Central memory CD8-positive, alpha-beta T cell (primary cell): ENCODE measurements around the gene CDC25A.

Experiments
- ATAC-seq: fragments of 150-1000 bp; cut with Tn5 transposase; replicated peaks from 2 replicates; pipeline ENCODE4 v1.10.0; 2022; ENCODE audit warnings: mild to moderate bottlenecking, moderate FRiP score, moderate number of reproducible peaks; ENCODE audit not compliant: poor library complexity, severe bottlenecking; ENCODE audit errors: extremely low read depth
- DNase-seq, 2 donors: peaks; one replicate each; pipeline ENCODE4 v3.0.0; 2021; ENCODE audit warnings: low spot score in 2 of 2
- H3K27ac Mint-ChIP-seq: one replicate; pipeline ENCODE4 v1.8.0; 2022; ENCODE audit warnings: low read depth, mild to moderate bottlenecking, moderate library complexity, mixed read lengths
- H3K27me3 Mint-ChIP-seq: one replicate; pipeline ENCODE4 v1.8.0; 2022; ENCODE audit warnings: mixed read lengths
- H3K36me3 Mint-ChIP-seq: one replicate; pipeline ENCODE4 v1.8.0; 2022; ENCODE audit warnings: mild to moderate bottlenecking, moderate library complexity, mixed read lengths; ENCODE audit not compliant: insufficient read depth
- H3K4me1 Mint-ChIP-seq: one replicate; pipeline ENCODE4 v1.8.0; 2022; ENCODE audit warnings: mixed read lengths
- H3K4me3 Mint-ChIP-seq: one replicate; pipeline ENCODE4 v1.8.0; 2022; ENCODE audit warnings: mild to moderate bottlenecking, moderate library complexity, mixed read lengths
- H3K9me3 Mint-ChIP-seq: one replicate; pipeline ENCODE4 v1.8.0; 2022; ENCODE audit warnings: mixed read lengths

Gene CDC25A

DNA sequence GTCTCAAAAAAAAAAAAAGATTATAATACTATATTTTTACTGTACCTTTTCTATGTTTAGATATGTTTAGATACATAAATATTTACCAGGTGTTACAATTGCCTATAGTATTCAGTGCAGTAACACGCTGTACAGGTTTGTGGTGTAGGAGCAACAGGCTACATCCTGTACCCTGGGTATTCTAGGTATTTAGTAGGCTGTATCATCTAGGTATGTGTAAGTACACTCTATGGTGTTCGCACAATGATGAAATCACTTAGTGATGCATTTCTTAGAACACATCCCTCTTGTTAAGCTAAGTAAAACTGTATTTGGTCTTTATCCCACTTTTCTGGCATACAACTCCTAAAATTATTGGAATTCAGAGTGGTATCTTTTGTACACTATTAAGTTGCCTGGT lies 77.8 kb downstream of the CDC25A start:
- no peaks in the 10 kb centered on the region for H3K27me3 Mint-ChIP-seq
- peaks cover 11% of the 10 kb centered on the region for H3K4me1 Mint-ChIP-seq
- no peak for DNase-seq
- peaks cover 2% of the 10 kb centered on the region for H3K36me3 Mint-ChIP-seq
- no peak overlapping the region for H3K4me3 Mint-ChIP-seq
- no peak for ATAC-seq
- no peaks in the 10 kb centered on the region for H3K9me3 Mint-ChIP-seq
- H3K27ac Mint-ChIP-seq: no peak overlapping the region

- Mint-ChIP-seq H3K4me1 (peaks cover 3% of the 10 kb centered on the region), H3K27me3 (no peaks in the 10 kb centered on the region), H3K36me3 (peaks cover 2% of the 10 kb centered on the region), H3K4me3 (no peak overlapping the region), H3K27ac (no peak overlapping the region), H3K9me3 (no peaks in the 10 kb centered on the region)
- ATAC-seq (no peak), DNase-seq (no peak)
Observed at GRCh38 chr3:48107227-48107626, 81.0 kb downstream of the CDC25A start.
